Measurements from ENCODE around the gene ABCA3.

ABCA3 gene

DNA sequence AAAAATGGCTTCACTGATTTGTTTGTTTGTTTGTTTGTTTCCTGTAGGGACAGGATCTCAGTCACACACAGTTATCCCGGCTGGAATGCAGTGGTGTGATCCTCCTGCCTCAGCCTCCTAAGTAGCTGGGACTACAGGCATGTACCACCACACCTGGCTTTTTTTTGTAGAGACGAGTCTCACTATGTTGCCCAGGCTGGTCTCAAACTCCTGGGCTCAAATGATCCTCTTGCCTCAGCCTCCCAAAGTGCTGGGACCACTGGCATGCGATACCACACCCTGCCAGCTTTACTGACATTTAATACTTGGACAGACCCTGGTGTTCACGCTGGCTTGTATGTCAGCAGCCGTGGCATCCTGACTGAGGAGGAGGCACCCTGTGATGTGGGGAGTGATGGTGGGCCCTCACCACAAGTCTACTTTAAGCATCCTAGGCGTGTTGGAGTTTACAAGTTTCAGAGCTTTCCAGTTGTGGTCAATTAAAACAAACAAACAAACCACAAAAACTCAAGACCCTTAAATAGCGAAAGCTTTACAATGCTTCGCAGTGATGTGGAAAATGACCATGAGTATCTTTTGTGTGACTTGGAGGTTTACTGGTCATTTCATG is 5.1 kb downstream of the ABCA3 start:
- DNase-seq (ENCODE audit: low read depth) = no peak
- no peak overlapping the region for H3K4me3 ChIP-seq (ENCODE audit: low read depth, low read length)
- TF ChIP-seq POLR2A (IDR thresholded peaks at IDR 0.05; ENCODE audit: extremely low read depth, insufficient read length) (no peak), MAX (IDR thresholded peaks at IDR 0.05; ENCODE audit: low read depth, low read length) (no peak), CTCF (IDR thresholded peaks at IDR 0.05; ENCODE audit: low read depth, low read length) (no peak), MYC (IDR thresholded peaks at IDR 0.05; ENCODE audit: low read depth, low read length) (no peak)

GRCh38 chr16:2333772-2334379 is 6.7 kb downstream of the ABCA3 start:
- no peak overlapping the region for H3K4me3 ChIP-seq (ENCODE audit: low read depth, low read length)
- DNase-seq (ENCODE audit: low read depth) = no peak
- TF ChIP-seq MYC (IDR thresholded peaks at IDR 0.05; ENCODE audit: low read depth, low read length) (no peak), POLR2A (IDR thresholded peaks at IDR 0.05; ENCODE audit: extremely low read depth, insufficient read length) (no peak), CTCF (IDR thresholded peaks at IDR 0.05; ENCODE audit: low read depth, low read length) (no peak), MAX (IDR thresholded peaks at IDR 0.05; ENCODE audit: low read depth, low read length) (no peak)

- TF ChIP-seq POLR2A (IDR thresholded peaks at IDR 0.05; ENCODE audit: extremely low read depth, insufficient read length) (no peak), CTCF (IDR thresholded peaks at IDR 0.05; ENCODE audit: low read depth, low read length) (no peak), MAX (IDR thresholded peaks at IDR 0.05; ENCODE audit: low read depth, low read length) (no peak), MYC (IDR thresholded peaks at IDR 0.05; ENCODE audit: low read depth, low read length) (no peak)
- DNase-seq (ENCODE audit: low read depth) = no peak
- H3K4me3 ChIP-seq (ENCODE audit: low read depth, low read length) = no peak overlapping the region
Measured at GRCh38 chr16:2333231-2333630, 7.3 kb downstream of the ABCA3 start.

GRCh38 chr16:2331931-2332267 is 8.6 kb downstream of the ABCA3 start:
- no peak for TF ChIP-seq POLR2A (IDR thresholded peaks at IDR 0.05; ENCODE audit: extremely low read depth, insufficient read length)
- no peak for TF ChIP-seq CTCF (IDR thresholded peaks at IDR 0.05; ENCODE audit: low read depth, low read length)
- no peak for TF ChIP-seq MYC (IDR thresholded peaks at IDR 0.05; ENCODE audit: low read depth, low read length)
- TF ChIP-seq MAX (IDR thresholded peaks at IDR 0.05; ENCODE audit: low read depth, low read length) = no peak
- no peak overlapping the region for H3K4me3 ChIP-seq (ENCODE audit: low read depth, low read length)
- no peak for DNase-seq (ENCODE audit: low read depth)

DNA sequence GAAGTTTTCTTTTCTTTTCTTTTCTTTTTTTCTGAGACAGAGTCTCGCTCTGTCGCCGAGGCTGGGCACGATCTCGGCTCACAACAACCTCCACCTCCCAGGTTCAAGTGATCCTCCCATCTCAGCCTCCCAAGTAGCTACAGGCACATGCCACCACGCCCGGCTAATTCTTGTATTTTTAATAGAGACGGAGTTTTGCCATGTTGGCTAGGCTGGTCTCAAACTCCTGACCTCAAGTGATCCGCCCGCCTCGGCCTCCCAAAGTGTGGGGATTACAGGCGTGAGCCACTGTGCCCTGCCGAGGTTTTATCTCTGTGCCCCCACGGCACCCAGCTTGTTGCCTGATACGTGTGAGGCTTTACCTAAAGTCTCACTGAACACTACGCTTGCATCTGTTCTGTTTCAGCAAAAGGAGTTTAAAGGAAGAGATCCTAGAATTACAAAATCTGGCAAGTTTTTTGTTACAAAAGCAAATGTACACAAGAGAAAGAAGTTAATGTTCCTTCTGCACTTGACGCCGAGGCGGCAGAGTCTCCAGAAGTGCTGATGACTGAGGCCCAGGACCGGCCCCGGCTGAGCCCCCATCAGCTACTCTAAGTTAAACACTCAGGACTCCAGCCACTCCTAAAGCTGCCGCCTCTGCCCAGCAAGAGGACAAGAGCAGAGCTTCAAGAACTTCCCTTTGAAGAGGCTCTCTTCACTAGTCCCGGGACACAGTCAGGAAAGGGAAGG is 9.2 kb downstream of the ABCA3 start:
- no peak for DNase-seq (ENCODE audit: low read depth)
- TF ChIP-seq MAX (IDR thresholded peaks at IDR 0.05; ENCODE audit: low read depth, low read length) = no peak
- TF ChIP-seq POLR2A (IDR thresholded peaks at IDR 0.05; ENCODE audit: extremely low read depth, insufficient read length) = no peak
- TF ChIP-seq MYC (IDR thresholded peaks at IDR 0.05; ENCODE audit: low read depth, low read length) = no peak
- no peak for TF ChIP-seq CTCF (IDR thresholded peaks at IDR 0.05; ENCODE audit: low read depth, low read length)

More for the DNA sequence above, 9.2 kb downstream of the ABCA3 start:
- no peak overlapping the region for H3K4me3 ChIP-seq (ENCODE audit: low read depth, low read length)
